H1 (cell line): ENCODE data around the gene ZNRF3. TPM values are rescaled to one million over a fixed set of nuclear protein-coding genes. Genes with fewer than 3 reads are reported as not detected.

Experiments
- BRCA1 ChIP-seq: IDR thresholded peaks from 2 replicates; pipeline ENCODE4 v1.6.1; 2012; ENCODE audit warnings: low read depth, low read length, improper control_type of control experiment
- polyA plus RNA-seq, 7 experiments: library from polyadenylated mRNA; depleted of rRNA in 3 of 7; stranded (reverse) in 5 of 7; unstranded in 2 of 7; fragments of >200 nt in 5 of 7; fragments of 200-250 nt in 2 of 7; gene quantifications; 1 replicate in 5 of 7; 2 replicates in 1 of 7; 4 replicates in 1 of 7; pipeline versions ENCODE4 v1.2.1 to v1.2.3, GENCODE V29; 2011 to 2013; ENCODE audit warnings: missing spikeins in 2 of 7, mixed read lengths in 2 of 7
- total RNA-seq: library from RNA; stranded (reverse); fragmentation: NEBNext Ultra II Directional; extraction: Animal tissue kit (Norgen Biotek cat#: 25700); gene quantifications from 2 replicates; pipeline ENCODE4 v1.2.1, GENCODE V29; 2021
- TF ChIP-seq, protein P1 (sequence below): fragments of 300-600 bp; sonication (generic); IDR thresholded peaks from 2 replicates; pipeline ENCODE4 v1.7.1; 2012; ENCODE audit warnings: low read length, moderate library complexity, mild to moderate bottlenecking, inconsistent platforms; ENCODE audit not compliant: insufficient replicate concordance

The ZNRF3 gene
- total and polyA plus RNA-seq, 2 of the 8 experiments (the other 6 are each of a cell fraction or from before 2014, with no cell fraction given): 14.1 to 21.7 TPM

DNA sequence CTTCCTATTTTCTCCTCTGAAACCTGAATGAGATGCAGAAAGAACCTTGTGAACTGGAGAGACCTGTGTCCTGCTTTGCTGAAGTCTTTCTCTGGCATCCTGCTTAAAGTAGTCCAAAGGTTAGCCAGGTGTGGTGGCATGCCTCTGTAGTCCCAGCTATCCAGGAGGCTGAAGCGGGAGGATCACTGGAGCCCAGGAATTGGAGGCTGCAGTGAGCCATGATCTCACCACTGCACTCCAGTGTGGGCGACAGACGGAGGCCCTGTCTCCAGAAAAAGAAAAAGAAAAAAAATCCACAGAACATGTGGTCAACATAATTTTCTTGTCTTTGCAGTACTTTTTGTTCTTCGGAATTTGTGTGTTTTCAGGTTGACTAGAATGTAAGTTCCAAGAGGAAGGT lies 187.1 kb downstream of the ZNRF3 start (continued):
- TF ChIP-seq, protein P1, sequence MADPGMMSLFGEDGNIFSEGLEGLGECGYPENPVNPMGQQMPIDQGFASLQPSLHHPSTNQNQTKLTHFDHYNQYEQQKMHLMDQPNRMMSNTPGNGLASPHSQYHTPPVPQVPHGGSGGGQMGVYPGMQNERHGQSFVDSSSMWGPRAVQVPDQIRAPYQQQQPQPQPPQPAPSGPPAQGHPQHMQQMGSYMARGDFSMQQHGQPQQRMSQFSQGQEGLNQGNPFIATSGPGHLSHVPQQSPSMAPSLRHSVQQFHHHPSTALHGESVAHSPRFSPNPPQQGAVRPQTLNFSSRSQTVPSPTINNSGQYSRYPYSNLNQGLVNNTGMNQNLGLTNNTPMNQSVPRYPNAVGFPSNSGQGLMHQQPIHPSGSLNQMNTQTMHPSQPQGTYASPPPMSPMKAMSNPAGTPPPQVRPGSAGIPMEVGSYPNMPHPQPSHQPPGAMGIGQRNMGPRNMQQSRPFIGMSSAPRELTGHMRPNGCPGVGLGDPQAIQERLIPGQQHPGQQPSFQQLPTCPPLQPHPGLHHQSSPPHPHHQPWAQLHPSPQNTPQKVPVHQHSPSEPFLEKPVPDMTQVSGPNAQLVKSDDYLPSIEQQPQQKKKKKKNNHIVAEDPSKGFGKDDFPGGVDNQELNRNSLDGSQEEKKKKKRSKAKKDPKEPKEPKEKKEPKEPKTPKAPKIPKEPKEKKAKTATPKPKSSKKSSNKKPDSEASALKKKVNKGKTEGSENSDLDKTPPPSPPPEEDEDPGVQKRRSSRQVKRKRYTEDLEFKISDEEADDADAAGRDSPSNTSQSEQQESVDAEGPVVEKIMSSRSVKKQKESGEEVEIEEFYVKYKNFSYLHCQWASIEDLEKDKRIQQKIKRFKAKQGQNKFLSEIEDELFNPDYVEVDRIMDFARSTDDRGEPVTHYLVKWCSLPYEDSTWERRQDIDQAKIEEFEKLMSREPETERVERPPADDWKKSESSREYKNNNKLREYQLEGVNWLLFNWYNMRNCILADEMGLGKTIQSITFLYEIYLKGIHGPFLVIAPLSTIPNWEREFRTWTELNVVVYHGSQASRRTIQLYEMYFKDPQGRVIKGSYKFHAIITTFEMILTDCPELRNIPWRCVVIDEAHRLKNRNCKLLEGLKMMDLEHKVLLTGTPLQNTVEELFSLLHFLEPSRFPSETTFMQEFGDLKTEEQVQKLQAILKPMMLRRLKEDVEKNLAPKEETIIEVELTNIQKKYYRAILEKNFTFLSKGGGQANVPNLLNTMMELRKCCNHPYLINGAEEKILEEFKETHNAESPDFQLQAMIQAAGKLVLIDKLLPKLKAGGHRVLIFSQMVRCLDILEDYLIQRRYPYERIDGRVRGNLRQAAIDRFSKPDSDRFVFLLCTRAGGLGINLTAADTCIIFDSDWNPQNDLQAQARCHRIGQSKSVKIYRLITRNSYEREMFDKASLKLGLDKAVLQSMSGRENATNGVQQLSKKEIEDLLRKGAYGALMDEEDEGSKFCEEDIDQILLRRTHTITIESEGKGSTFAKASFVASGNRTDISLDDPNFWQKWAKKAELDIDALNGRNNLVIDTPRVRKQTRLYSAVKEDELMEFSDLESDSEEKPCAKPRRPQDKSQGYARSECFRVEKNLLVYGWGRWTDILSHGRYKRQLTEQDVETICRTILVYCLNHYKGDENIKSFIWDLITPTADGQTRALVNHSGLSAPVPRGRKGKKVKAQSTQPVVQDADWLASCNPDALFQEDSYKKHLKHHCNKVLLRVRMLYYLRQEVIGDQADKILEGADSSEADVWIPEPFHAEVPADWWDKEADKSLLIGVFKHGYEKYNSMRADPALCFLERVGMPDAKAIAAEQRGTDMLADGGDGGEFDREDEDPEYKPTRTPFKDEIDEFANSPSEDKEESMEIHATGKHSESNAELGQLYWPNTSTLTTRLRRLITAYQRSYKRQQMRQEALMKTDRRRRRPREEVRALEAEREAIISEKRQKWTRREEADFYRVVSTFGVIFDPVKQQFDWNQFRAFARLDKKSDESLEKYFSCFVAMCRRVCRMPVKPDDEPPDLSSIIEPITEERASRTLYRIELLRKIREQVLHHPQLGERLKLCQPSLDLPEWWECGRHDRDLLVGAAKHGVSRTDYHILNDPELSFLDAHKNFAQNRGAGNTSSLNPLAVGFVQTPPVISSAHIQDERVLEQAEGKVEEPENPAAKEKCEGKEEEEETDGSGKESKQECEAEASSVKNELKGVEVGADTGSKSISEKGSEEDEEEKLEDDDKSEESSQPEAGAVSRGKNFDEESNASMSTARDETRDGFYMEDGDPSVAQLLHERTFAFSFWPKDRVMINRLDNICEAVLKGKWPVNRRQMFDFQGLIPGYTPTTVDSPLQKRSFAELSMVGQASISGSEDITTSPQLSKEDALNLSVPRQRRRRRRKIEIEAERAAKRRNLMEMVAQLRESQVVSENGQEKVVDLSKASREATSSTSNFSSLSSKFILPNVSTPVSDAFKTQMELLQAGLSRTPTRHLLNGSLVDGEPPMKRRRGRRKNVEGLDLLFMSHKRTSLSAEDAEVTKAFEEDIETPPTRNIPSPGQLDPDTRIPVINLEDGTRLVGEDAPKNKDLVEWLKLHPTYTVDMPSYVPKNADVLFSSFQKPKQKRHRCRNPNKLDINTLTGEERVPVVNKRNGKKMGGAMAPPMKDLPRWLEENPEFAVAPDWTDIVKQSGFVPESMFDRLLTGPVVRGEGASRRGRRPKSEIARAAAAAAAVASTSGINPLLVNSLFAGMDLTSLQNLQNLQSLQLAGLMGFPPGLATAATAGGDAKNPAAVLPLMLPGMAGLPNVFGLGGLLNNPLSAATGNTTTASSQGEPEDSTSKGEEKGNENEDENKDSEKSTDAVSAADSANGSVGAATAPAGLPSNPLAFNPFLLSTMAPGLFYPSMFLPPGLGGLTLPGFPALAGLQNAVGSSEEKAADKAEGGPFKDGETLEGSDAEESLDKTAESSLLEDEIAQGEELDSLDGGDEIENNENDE: no peak
- TF ChIP-seq BRCA1: no peak
